Measurements from ENCODE around the gene SCO2. TPM values are rescaled to one million over a fixed set of nuclear protein-coding genes. Genes with fewer than 3 reads are reported as not detected.

The SCO2 gene
- total and polyA plus RNA-seq, 2 of the 13 experiments (the other 11 are each of a cell fraction or from before 2014, with no cell fraction given) = 0.32 to 3.7 TPM

DNA sequence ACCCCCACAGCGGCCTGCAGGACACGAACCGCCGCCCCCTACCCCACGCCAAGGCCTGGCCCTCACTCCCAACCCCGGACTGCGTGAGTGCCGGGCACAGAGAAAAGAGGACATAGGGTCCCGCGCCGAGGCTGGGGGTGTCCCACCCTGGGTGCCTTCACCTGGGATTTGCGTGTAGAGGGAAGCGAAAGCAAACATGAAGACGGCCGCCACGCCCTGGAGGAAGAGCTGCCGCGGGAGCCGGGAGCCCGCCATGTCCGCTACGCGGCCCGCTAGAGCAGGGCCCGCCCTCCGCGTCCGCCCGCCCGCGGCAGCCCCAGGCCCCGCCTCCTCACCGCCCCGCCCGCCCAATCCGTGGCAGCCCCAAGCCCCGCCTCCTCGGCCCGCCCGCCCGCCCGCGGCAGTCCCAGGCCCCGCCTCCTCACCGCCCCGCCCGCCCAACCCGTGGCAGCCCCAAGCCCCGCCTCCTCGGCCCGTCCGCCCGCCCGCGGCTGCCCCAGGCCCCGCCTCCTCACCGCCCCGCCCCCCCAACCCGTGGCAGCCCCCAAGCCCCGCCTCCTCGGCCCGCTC, 17.9 kb downstream of the SCO2 start, which contains the start of gene LMF2 (continued):
- TF ChIP-seq, protein P1, sequence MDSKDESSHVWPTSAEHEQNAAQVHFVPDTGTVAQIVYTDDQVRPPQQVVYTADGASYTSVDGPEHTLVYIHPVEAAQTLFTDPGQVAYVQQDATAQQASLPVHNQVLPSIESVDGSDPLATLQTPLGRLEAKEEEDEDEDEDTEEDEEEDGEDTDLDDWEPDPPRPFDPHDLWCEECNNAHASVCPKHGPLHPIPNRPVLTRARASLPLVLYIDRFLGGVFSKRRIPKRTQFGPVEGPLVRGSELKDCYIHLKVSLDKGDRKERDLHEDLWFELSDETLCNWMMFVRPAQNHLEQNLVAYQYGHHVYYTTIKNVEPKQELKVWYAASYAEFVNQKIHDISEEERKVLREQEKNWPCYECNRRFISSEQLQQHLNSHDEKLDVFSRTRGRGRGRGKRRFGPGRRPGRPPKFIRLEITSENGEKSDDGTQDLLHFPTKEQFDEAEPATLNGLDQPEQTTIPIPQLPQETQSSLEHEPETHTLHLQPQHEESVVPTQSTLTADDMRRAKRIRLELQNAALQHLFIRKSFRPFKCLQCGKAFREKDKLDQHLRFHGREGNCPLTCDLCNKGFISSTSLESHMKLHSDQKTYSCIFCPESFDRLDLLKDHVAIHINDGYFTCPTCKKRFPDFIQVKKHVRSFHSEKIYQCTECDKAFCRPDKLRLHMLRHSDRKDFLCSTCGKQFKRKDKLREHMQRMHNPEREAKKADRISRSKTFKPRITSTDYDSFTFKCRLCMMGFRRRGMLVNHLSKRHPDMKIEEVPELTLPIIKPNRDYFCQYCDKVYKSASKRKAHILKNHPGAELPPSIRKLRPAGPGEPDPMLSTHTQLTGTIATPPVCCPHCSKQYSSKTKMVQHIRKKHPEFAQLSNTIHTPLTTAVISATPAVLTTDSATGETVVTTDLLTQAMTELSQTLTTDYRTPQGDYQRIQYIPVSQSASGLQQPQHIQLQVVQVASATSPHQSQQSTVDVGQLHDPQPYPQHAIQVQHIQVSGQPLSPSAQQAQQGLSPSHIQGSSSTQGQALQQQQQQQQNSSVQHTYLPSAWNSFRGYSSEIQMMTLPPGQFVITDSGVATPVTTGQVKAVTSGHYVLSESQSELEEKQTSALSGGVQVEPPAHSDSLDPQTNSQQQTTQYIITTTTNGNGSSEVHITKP (CRISPR knock-in tag; IDR thresholded peaks at IDR 0.05; ENCODE audit: low read depth) = no peak
- TF ChIP-seq, protein P2, sequence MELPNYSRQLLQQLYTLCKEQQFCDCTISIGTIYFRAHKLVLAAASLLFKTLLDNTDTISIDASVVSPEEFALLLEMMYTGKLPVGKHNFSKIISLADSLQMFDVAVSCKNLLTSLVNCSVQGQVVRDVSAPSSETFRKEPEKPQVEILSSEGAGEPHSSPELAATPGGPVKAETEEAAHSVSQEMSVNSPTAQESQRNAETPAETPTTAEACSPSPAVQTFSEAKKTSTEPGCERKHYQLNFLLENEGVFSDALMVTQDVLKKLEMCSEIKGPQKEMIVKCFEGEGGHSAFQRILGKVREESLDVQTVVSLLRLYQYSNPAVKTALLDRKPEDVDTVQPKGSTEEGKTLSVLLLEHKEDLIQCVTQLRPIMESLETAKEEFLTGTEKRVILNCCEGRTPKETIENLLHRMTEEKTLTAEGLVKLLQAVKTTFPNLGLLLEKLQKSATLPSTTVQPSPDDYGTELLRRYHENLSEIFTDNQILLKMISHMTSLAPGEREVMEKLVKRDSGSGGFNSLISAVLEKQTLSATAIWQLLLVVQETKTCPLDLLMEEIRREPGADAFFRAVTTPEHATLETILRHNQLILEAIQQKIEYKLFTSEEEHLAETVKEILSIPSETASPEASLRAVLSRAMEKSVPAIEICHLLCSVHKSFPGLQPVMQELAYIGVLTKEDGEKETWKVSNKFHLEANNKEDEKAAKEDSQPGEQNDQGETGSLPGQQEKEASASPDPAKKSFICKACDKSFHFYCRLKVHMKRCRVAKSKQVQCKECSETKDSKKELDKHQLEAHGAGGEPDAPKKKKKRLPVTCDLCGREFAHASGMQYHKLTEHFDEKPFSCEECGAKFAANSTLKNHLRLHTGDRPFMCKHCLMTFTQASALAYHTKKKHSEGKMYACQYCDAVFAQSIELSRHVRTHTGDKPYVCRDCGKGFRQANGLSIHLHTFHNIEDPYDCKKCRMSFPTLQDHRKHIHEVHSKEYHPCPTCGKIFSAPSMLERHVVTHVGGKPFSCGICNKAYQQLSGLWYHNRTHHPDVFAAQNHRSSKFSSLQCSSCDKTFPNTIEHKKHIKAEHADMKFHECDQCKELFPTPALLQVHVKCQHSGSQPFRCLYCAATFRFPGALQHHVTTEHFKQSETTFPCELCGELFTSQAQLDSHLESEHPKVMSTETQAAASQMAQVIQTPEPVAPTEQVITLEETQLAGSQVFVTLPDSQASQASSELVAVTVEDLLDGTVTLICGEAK (IDR thresholded peaks at IDR 0.05) = no peak
- TF ChIP-seq, protein P2 (CRISPR knock-in tag; IDR thresholded peaks at IDR 0.05) = 0 out of 2 replicates have a peak, but pooled peaks have one; percentile 40
- TF ChIP-seq HNRNPH1 (optimal IDR thresholded peaks at IDR 0.05; ENCODE audit: low read depth, low read length) (no peak), ZNF556 (CRISPR knock-in tag; IDR thresholded peaks at IDR 0.05; ENCODE audit: borderline replicate concordance) (peak; percentile 64; the same call in 1 of the 2 replicates), THAP11 (CRISPR knock-in tag; IDR thresholded peaks at IDR 0.05) (no peak), GATAD2A (CRISPR knock-in tag; IDR thresholded peaks at IDR 0.05) (no peak), FOXK2 (IDR thresholded peaks at IDR 0.05) (no peak), GABPA (IDR thresholded peaks at IDR 0.05; ENCODE audit: low read depth, low read length) (no peak), GABPA (CRISPR knock-in tag; IDR thresholded peaks at IDR 0.05; ENCODE audit: low read depth) (0 out of 2 replicates have a peak, but pooled peaks have one; percentile 7), ZNF44 (CRISPR knock-in tag; IDR thresholded peaks at IDR 0.05) (no peak), MXD4 (CRISPR knock-in tag; IDR thresholded peaks at IDR 0.05) (no peak), ZNF543 (CRISPR knock-in tag; IDR thresholded peaks at IDR 0.05) (peak; percentile 58; the same call in 1 of the 2 replicates), ZNF75D (CRISPR knock-in tag; IDR thresholded peaks at IDR 0.05; ENCODE audit: borderline replicate concordance) (no peak), TCF7L2 (IDR thresholded peaks at IDR 0.05; ENCODE audit: low read depth, low read length) (no peak), ZNF703 (CRISPR knock-in tag; IDR thresholded peaks at IDR 0.05; ENCODE audit: borderline replicate concordance) (no peak)
- TF ChIP-seq, protein P3, sequence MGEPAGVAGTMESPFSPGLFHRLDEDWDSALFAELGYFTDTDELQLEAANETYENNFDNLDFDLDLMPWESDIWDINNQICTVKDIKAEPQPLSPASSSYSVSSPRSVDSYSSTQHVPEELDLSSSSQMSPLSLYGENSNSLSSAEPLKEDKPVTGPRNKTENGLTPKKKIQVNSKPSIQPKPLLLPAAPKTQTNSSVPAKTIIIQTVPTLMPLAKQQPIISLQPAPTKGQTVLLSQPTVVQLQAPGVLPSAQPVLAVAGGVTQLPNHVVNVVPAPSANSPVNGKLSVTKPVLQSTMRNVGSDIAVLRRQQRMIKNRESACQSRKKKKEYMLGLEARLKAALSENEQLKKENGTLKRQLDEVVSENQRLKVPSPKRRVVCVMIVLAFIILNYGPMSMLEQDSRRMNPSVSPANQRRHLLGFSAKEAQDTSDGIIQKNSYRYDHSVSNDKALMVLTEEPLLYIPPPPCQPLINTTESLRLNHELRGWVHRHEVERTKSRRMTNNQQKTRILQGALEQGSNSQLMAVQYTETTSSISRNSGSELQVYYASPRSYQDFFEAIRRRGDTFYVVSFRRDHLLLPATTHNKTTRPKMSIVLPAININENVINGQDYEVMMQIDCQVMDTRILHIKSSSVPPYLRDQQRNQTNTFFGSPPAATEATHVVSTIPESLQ (CRISPR knock-in tag; conservative IDR thresholded peaks at IDR 0.05) = no peak

Data from HepG2 (cell line).